Medulla oblongata (tissue), 1 donor: ENCODE measurements around the gene MYL12A.
"Not testable (repeated sequence)": the region's sequence is repeated elsewhere in the genome, so short reads cannot be mapped to it uniquely, and the experiment has no call there.

Experiments
- DNase-seq: peaks from one replicate; pipeline ENCODE4 v3.0.0-alpha.2; 2015; ENCODE audit errors: extremely low spot score

The MYL12A gene

GRCh38 chr18:3254725-3255124 is 7.1 kb downstream of the MYL12A start:
- no peak for DNase-seq

- no peak for DNase-seq
Observed at GRCh38 chr18:3255611-3256165, 8.1 kb downstream of the MYL12A start.

GRCh38 chr18:3256693-3257626 is 9.4 kb downstream of the MYL12A start:
- no peak for DNase-seq

GRCh38 chr18:3257627-3258120 is 10.1 kb downstream of the MYL12A start:
- no peak for DNase-seq

GRCh38 chr18:3260995-3261372 is 13.4 kb downstream of the MYL12A start:
- no peak for DNase-seq

- peak; percentile 78 for DNase-seq
Observed at GRCh38 chr18:3261373-3262233, 14.0 kb downstream of the MYL12A start, which contains the start of gene MYL12B. Gene MYL12B (plus strand): TSS chr18:3262133. CDS start chr18:3272899, 10,766 bp downstream.

GRCh38 chr18:3262234-3263131 is 14.9 kb downstream of the MYL12A start:
- no peak for DNase-seq

- no peak for DNase-seq
Observed at GRCh38 chr18:3263132-3263700, 15.6 kb downstream of the MYL12A start.

- no peak for DNase-seq
Observed at GRCh38 chr18:3264362-3264761, 16.8 kb downstream of the MYL12A start.

- no peak for DNase-seq
Observed at GRCh38 chr18:3265564-3266033, 18.0 kb downstream of the MYL12A start.

- no peak for DNase-seq
Observed at GRCh38 chr18:3266062-3266608, 18.5 kb downstream of the MYL12A start.

GRCh38 chr18:3268306-3268705 is 20.7 kb downstream of the MYL12A start:
- no peak for DNase-seq

GRCh38 chr18:3269241-3269913 is 21.8 kb downstream of the MYL12A start:
- no peak for DNase-seq

- DNase-seq = no peak
Observed at GRCh38 chr18:3269914-3270299, 22.3 kb downstream of the MYL12A start.

GRCh38 chr18:3273042-3273441 is 25.4 kb downstream of the MYL12A start:
- DNase-seq = no peak

- DNase-seq = not testable (repeated sequence)
Observed at GRCh38 chr18:3277643-3278213, 30.1 kb downstream of the MYL12A start.

GRCh38 chr18:3279201-3280185 is 31.9 kb downstream of the MYL12A start:
- DNase-seq = no peak
